OCI-LY3 (cell line): ENCODE results near the gene DEFB129.
A peak's percentile ranks its signal among the peaks of the same experiment; 100 is the strongest.

Experiments used
- H2AFZ ChIP-seq: fragments of 200-600, 300-600 bp; shearing (Covaris generic); 2 replicates; pipeline ENCODE4 v1.6.0; 2014; ENCODE audit warnings: antibody characterized with exemption, low read depth, low read length
- H3K27ac ChIP-seq: fragments of 200-600, 300-600 bp; sonication (generic); 2 replicates; pipeline ENCODE4 v1.5.1; 2014; ENCODE audit warnings: mild to moderate bottlenecking, low read length, moderate library complexity, mixed read lengths
- H3K27me3 ChIP-seq: fragments of 200-600, 300-600 bp; sonication (generic); 2 replicates; pipeline ENCODE4 v1.6.1; 2014; ENCODE audit warnings: low read depth, low read length, mixed read lengths
- H3K36me3 ChIP-seq: fragments of 200-600, 300-600 bp; sonication (generic); replicated peaks from 2 replicates; pipeline ENCODE3; 2014; ENCODE audit warnings: low read depth, low read length, mixed read lengths
- H3K4me1 ChIP-seq: fragments of 300-600, 200-600 bp; sonication (generic); 2 replicates; pipeline ENCODE4 v1.6.1; 2014; ENCODE audit warnings: low read length, mixed read lengths
- H3K4me2 ChIP-seq: fragments of 200-600, 300-600 bp; sonication (generic); 2 replicates; pipeline ENCODE4 v1.6.1; 2014; ENCODE audit warnings: low read length, mixed read lengths
- H3K4me3 ChIP-seq: fragments of 300-600, 200-600 bp; sonication (generic); 2 replicates; pipeline ENCODE4 v1.5.1; 2014; ENCODE audit warnings: antibody characterized with exemption, mild to moderate bottlenecking, low read length, moderate library complexity
- H3K79me2 ChIP-seq: fragments of 300-600, 200-600 bp; shearing (Covaris generic); 2 replicates; pipeline ENCODE4 v1.6.1; 2014; ENCODE audit warnings: mild to moderate bottlenecking, low read length, mixed read lengths
- H3K9ac ChIP-seq: fragments of 300-600, 200-600 bp; shearing (Covaris generic); 2 replicates; pipeline ENCODE4 v1.6.0; 2014; ENCODE audit warnings: mild to moderate bottlenecking, low read length, moderate library complexity
- H3K9me3 ChIP-seq: fragments of 200-600, 300-600 bp; shearing (Covaris generic); 2 replicates; pipeline ENCODE4 v1.6.1; 2014; ENCODE audit warnings: low read length, mixed read lengths; ENCODE audit not compliant: insufficient read depth
- H4K20me1 ChIP-seq: fragments of 200-600, 300-600 bp; sonication (generic); 2 replicates; pipeline ENCODE4 v1.6.1; 2016; ENCODE audit warnings: low read length, mixed read lengths; ENCODE audit not compliant: insufficient read depth
- CTCF ChIP-seq: fragments of 200-600, 300-600 bp; sonication (generic); IDR thresholded peaks from 2 replicates; pipeline ENCODE4 v1.5.1; 2014; ENCODE audit warnings: antibody characterized with exemption, low read length, low read depth
- EZH2phosphoT487 ChIP-seq: fragments of 200-600 bp; shearing (Covaris generic); IDR thresholded peaks from 2 replicates; pipeline ENCODE4 v1.6.1; 2018; ENCODE audit warnings: antibody characterized with exemption, mixed run types, low read depth

The DEFB129 gene

GRCh38 chr20:258269-258858 is 31.3 kb downstream of the DEFB129 start:
- Histone ChIP-seq H3K4me3 (no peak overlapping the region), H3K27me3 (no peaks in the 10 kb centered on the region; the same call in 1 of the 2 replicates), H4K20me1 (no peaks in the 10 kb centered on the region), H3K4me2 (peak overlapping the region; percentile 38), H3K36me3 (no peaks in the 10 kb centered on the region), H2AFZ (peak overlapping the region; percentile 85), H3K79me2 (no peaks in the 10 kb centered on the region), H3K4me1 (peaks cover 13% of the 10 kb centered on the region), H3K9ac (no peak overlapping the region), H3K27ac (peak overlapping the region; percentile 12; the same call in 1 of the 2 replicates), H3K9me3 (no peaks in the 10 kb centered on the region)
- TF ChIP-seq EZH2phosphoT487 (no peak), CTCF (no peak)

GRCh38 chr20:258963-259362 is 31.9 kb downstream of the DEFB129 start:
- no peak overlapping the region for H3K9ac ChIP-seq
- no peaks in the 10 kb centered on the region for H3K36me3 ChIP-seq
- peak overlapping the region; percentile 38; the same call in 1 of the 2 replicates for H3K4me2 ChIP-seq
- TF ChIP-seq EZH2phosphoT487 (no peak), CTCF (no peak; the same call in 1 of the 2 replicates)
- no peaks in the 10 kb centered on the region for H4K20me1 ChIP-seq
- H3K27me3 ChIP-seq, result no peaks in the 10 kb centered on the region; the same call in 1 of the 2 replicates
- H2AFZ ChIP-seq, result peak overlapping the region; percentile 85; the same call in 1 of the 2 replicates
- H3K27ac ChIP-seq, result no peak overlapping the region
- H3K4me1 ChIP-seq, result peaks cover 13% of the 10 kb centered on the region
- H3K9me3 ChIP-seq, result no peaks in the 10 kb centered on the region
- H3K4me3 ChIP-seq, result no peak overlapping the region
- H3K79me2 ChIP-seq, result no peaks in the 10 kb centered on the region

- no peaks in the 10 kb centered on the region for H3K79me2 ChIP-seq
- H4K20me1 ChIP-seq, result no peaks in the 10 kb centered on the region
- no peak overlapping the region for H3K27ac ChIP-seq
- no peak overlapping the region for H3K4me3 ChIP-seq
- no peaks in the 10 kb centered on the region; the same call in 1 of the 2 replicates for H3K27me3 ChIP-seq
- TF ChIP-seq EZH2phosphoT487 (no peak), CTCF (no peak)
- peaks cover 13% of the 10 kb centered on the region for H3K4me1 ChIP-seq
- no peak overlapping the region for H2AFZ ChIP-seq
- H3K36me3 ChIP-seq, result no peaks in the 10 kb centered on the region
- no peak overlapping the region for H3K9ac ChIP-seq
- H3K9me3 ChIP-seq, result no peaks in the 10 kb centered on the region
- no peak overlapping the region for H3K4me2 ChIP-seq
These were observed 32.9 kb downstream of the DEFB129 start for GRCh38 chr20:259981-260380.

GRCh38 chr20:263701-264100 is 36.6 kb downstream of the DEFB129 start:
- Histone ChIP-seq H3K4me2 (peak overlapping the region; percentile 25), H3K27ac (no peak overlapping the region), H3K4me3 (peak overlapping the region; percentile 27; the same call in 1 of the 2 replicates), H3K27me3 (no peaks in the 10 kb centered on the region; the same call in 1 of the 2 replicates), H3K36me3 (no peaks in the 10 kb centered on the region), H3K4me1 (peaks cover 13% of the 10 kb centered on the region), H3K9me3 (no peaks in the 10 kb centered on the region), H2AFZ (0 out of 2 replicates have a peak overlapping the region, but pooled peaks have one; percentile 31), H3K79me2 (no peaks in the 10 kb centered on the region), H3K9ac (no peak overlapping the region), H4K20me1 (no peaks in the 10 kb centered on the region)
- TF ChIP-seq EZH2phosphoT487, result no peak
- no peak for TF ChIP-seq CTCF
